Astrocyte of the cerebellum (primary cell): ENCODE results near the gene STEEP1.

Source experiments
- DNase-seq: peaks from one replicate; pipeline ENCODE4 v3.0.0-alpha.2; 2011; ENCODE audit warnings: low read depth
- H3K4me3 ChIP-seq: 2 replicates; pipeline ENCODE4 v1.5.1; 2011; ENCODE audit warnings: mild to moderate bottlenecking, low read depth, low read length, moderate library complexity
- CTCF ChIP-seq: IDR thresholded peaks from 2 replicates; pipeline ENCODE4 v1.5.1; 2012; ENCODE audit warnings: low read length, low read depth, moderate library complexity, mild to moderate bottlenecking; ENCODE audit errors: missing control alignments
- in situ Hi-C: cut with HindIII; loops from 2 replicates; pipeline ENCODE4 v1.10.0; 2017; ENCODE audit warnings: low sequenced_read_pairs

The STEEP1 gene

GRCh38 chrX:119488749-119489148, 76.5 kb downstream of the STEEP1 start:
- H3K4me3 ChIP-seq: no peak overlapping the region
- DNase-seq: no peak
- in situ Hi-C loops: no loop called here
- TF ChIP-seq CTCF: peak; percentile 51
